ENCODE measurements around the gene BMP3. TPM values are rescaled to one million over a fixed set of nuclear protein-coding genes. Genes with fewer than 3 reads are reported as not detected.
A peak's percentile ranks its signal among the peaks of the same experiment; 100 is the strongest.

The BMP3 gene
- total and polyA plus RNA-seq, 4 donors, result 0.47 TPM; not detected in 3

DNA sequence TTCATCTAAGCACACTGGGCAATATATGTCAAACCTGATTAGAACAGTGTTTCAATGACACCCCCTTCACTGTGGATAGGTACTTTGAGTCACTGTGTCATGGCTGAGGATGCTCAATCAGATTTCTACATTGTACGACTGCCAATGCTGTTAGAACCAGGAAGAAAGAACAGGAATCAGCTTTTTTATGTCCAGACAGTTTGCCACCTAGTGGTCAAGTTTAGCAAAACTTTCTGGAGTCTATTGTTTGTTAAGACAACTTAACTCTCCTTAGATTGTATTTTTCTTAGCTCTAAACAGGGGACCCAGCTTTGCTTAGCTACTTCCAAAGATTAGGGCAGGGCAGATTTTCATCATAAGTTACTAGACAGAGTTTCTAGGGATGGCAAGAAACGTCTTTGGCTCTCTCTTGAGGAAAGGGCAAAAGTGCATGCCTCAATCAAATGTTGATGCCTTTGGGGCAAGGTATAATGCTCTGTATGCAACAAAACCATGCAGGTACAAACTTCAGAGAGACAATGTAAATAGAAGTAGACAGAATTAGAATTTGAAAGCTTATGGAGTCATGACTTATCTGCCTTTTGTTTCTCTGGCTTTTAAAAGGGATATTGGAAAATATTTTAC is 40.5 kb upstream of the BMP3 start:
- 5% methylated on average over 2 of the region's 2 CpGs for WGBS
- no peak overlapping the region for H3K4me3 ChIP-seq (ENCODE audit: low read depth in 1 of 3, low read length in 3 of 3)
- H3K9ac ChIP-seq (ENCODE audit: low read depth in 1 of 2, low read length in 2 of 2), result no peak overlapping the region
- no peaks in the 10 kb centered on the region for H3K36me3 ChIP-seq (ENCODE audit: control insufficient read depth in 4 of 4, insufficient read depth in 3 of 4, low read depth in 1 of 4, low read length in 3 of 4)
- H3K27me3 ChIP-seq (ENCODE audit: control insufficient read depth in 4 of 4, insufficient read depth in 4 of 4, low read length in 3 of 4), result peaks cover 0 to 3% (median 1%) of the 10 kb centered on the region in 4 donors
- no peaks in the 10 kb centered on the region for H3K9me3 ChIP-seq (ENCODE audit: control insufficient read depth in 4 of 4, low read length in 3 of 4)
- TF ChIP-seq, protein P1, sequence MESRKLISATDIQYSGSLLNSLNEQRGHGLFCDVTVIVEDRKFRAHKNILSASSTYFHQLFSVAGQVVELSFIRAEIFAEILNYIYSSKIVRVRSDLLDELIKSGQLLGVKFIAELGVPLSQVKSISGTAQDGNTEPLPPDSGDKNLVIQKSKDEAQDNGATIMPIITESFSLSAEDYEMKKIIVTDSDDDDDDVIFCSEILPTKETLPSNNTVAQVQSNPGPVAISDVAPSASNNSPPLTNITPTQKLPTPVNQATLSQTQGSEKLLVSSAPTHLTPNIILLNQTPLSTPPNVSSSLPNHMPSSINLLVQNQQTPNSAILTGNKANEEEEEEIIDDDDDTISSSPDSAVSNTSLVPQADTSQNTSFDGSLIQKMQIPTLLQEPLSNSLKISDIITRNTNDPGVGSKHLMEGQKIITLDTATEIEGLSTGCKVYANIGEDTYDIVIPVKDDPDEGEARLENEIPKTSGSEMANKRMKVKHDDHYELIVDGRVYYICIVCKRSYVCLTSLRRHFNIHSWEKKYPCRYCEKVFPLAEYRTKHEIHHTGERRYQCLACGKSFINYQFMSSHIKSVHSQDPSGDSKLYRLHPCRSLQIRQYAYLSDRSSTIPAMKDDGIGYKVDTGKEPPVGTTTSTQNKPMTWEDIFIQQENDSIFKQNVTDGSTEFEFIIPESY (IDR thresholded peaks at IDR 0.05), result no peak
- TF ChIP-seq ATF3 (IDR thresholded peaks at IDR 0.05) (no peak), GABPA (IDR thresholded peaks at IDR 0.05 in 1 of 2, conservative IDR thresholded peaks at IDR 0.05 in 1 of 2) (no peak), SP1 (IDR thresholded peaks at IDR 0.05) (no peak), NR2F2 (IDR thresholded peaks at IDR 0.05) (no peak), REST (IDR thresholded peaks at IDR 0.05) (no peak), YY1 (IDR thresholded peaks at IDR 0.05) (no peak), RAD21 (IDR thresholded peaks at IDR 0.05) (peak; percentile 81), JUND (IDR thresholded peaks at IDR 0.05) (no peak), FOXA1 (IDR thresholded peaks at IDR 0.05) (no peak), RXRA (IDR thresholded peaks at IDR 0.05) (no peak), HNF4A (conservative IDR thresholded peaks at IDR 0.05) (no peak)
- TF ChIP-seq, protein P2, sequence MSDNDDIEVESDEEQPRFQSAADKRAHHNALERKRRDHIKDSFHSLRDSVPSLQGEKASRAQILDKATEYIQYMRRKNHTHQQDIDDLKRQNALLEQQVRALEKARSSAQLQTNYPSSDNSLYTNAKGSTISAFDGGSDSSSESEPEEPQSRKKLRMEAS (IDR thresholded peaks at IDR 0.05), result no peak
- TF ChIP-seq, protein P3, sequence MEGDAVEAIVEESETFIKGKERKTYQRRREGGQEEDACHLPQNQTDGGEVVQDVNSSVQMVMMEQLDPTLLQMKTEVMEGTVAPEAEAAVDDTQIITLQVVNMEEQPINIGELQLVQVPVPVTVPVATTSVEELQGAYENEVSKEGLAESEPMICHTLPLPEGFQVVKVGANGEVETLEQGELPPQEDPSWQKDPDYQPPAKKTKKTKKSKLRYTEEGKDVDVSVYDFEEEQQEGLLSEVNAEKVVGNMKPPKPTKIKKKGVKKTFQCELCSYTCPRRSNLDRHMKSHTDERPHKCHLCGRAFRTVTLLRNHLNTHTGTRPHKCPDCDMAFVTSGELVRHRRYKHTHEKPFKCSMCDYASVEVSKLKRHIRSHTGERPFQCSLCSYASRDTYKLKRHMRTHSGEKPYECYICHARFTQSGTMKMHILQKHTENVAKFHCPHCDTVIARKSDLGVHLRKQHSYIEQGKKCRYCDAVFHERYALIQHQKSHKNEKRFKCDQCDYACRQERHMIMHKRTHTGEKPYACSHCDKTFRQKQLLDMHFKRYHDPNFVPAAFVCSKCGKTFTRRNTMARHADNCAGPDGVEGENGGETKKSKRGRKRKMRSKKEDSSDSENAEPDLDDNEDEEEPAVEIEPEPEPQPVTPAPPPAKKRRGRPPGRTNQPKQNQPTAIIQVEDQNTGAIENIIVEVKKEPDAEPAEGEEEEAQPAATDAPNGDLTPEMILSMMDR (IDR thresholded peaks at IDR 0.05; ENCODE audit: low read depth, low read length, missing input control), result peak; percentile 62
- H3K27ac ChIP-seq (ENCODE audit: low read depth in 1 of 2, low read length in 2 of 2), result no peak overlapping the region
- H3K4me1 ChIP-seq (ENCODE audit: control insufficient read depth in 4 of 4, insufficient read depth in 4 of 4, low read length in 3 of 4), result no peaks in the 10 kb centered on the region
- DNase-seq (ENCODE audit: low spot score), result no peak

- Histone ChIP-seq H3K9me3 (ENCODE audit: control insufficient read depth in 4 of 4, low read length in 3 of 4) (no peaks in the 10 kb centered on the region), H3K4me1 (ENCODE audit: control insufficient read depth in 4 of 4, insufficient read depth in 4 of 4, low read length in 3 of 4) (no peaks in the 10 kb centered on the region), H3K27ac (ENCODE audit: low read depth in 1 of 2, low read length in 2 of 2) (no peak overlapping the region), H3K4me3 (ENCODE audit: low read depth in 1 of 3, low read length in 3 of 3) (no peak overlapping the region), H3K27me3 (ENCODE audit: control insufficient read depth in 4 of 4, insufficient read depth in 4 of 4, low read length in 3 of 4) (peaks cover 0 to 3% (median 1%) of the 10 kb centered on the region in 4 donors), H3K9ac (ENCODE audit: low read depth in 1 of 2, low read length in 2 of 2) (no peak overlapping the region), H3K36me3 (ENCODE audit: control insufficient read depth in 4 of 4, insufficient read depth in 3 of 4, low read depth in 1 of 4, low read length in 3 of 4) (no peaks in the 10 kb centered on the region)
- TF ChIP-seq YY1 (IDR thresholded peaks at IDR 0.05), result no peak
- TF ChIP-seq ATF3 (IDR thresholded peaks at IDR 0.05), result no peak
- TF ChIP-seq FOXA2 (IDR thresholded peaks at IDR 0.05), result no peak
- no peak for TF ChIP-seq EGR1 (IDR thresholded peaks at IDR 0.05; ENCODE audit: low read depth in 2 of 2)
- TF ChIP-seq, protein P2 (IDR thresholded peaks at IDR 0.05), result no peak
- no peak for TF ChIP-seq RAD21 (IDR thresholded peaks at IDR 0.05)
- no peak for TF ChIP-seq JUND (IDR thresholded peaks at IDR 0.05)
- TF ChIP-seq FOXA1 (IDR thresholded peaks at IDR 0.05), result no peak
- TF ChIP-seq HNF4A (conservative IDR thresholded peaks at IDR 0.05), result no peak
- DNase-seq (ENCODE audit: low spot score), result no peak
- WGBS, result 46% methylated on average over 2 of the region's 2 CpGs
These were observed 39.7 kb upstream of the BMP3 start for GRCh38 chr4:80990851-80991250.
